Measurements from ENCODE around the gene SCGB3A1.

SCGB3A1 gene

DNA sequence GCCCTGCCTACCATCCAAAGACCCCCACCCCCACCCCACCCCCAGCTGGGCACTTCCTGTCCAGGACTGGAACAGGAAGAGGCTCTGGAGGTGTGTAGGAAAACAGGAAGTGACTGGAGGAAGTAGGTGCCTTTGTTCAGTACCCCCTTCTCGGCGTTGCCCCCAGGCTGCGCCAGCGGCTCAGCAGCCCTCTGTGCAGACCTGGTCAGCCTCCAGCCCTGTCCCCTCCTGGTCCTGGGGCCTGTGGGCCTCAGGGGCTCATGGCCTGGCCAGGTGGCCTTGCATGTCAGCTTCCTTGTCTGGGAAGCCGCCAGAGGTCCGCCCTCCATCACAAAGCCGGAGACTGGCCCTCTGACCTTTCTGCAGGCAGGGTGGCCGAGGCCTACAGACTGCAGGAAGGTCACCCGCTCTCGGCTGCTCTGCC, 32.1 kb upstream of the SCGB3A1 start:
- H3K4me1 ChIP-seq (ENCODE audit: low read depth, poor library complexity, severe bottlenecking) = no peaks in the 10 kb centered on the region
- no peaks in the 10 kb centered on the region for H4K20me1 ChIP-seq (ENCODE audit: insufficient read depth)
- no peaks in the 10 kb centered on the region; the same call in 1 of the 2 replicates for H3K27me3 ChIP-seq (ENCODE audit: insufficient read depth, low read depth)
- no peak for TF ChIP-seq CTCF (conservative IDR thresholded peaks at IDR 0.05; ENCODE audit: low read depth, low read length)
- no peak overlapping the region for H3K4me3 ChIP-seq (IDR thresholded peaks at IDR 0.05; ENCODE audit: insufficient read depth, low read depth, low read length)
- no peak overlapping the region for H3K27ac ChIP-seq
- no peaks in the 10 kb centered on the region for H3K36me3 ChIP-seq (ENCODE audit: insufficient read depth)
- no peak overlapping the region for H3K4me2 ChIP-seq
- no peak overlapping the region for H3K9ac ChIP-seq
- H3K79me2 ChIP-seq (ENCODE audit: insufficient read depth, low read depth) = no peaks in the 10 kb centered on the region
- H2AFZ ChIP-seq (ENCODE audit: low read depth) = no peak overlapping the region

- no peak for TF ChIP-seq CTCF (conservative IDR thresholded peaks at IDR 0.05; ENCODE audit: low read depth, low read length)
- H2AFZ ChIP-seq (ENCODE audit: low read depth) = no peak overlapping the region
- H3K4me1 ChIP-seq (ENCODE audit: low read depth, poor library complexity, severe bottlenecking) = no peaks in the 10 kb centered on the region
Measured at GRCh38 chr5:180622910-180623309, 31.6 kb upstream of the SCGB3A1 start.

GRCh38 chr5:180621311-180621710, 30.0 kb upstream of the SCGB3A1 start:
- no peak overlapping the region for H2AFZ ChIP-seq (ENCODE audit: low read depth)
- no peaks in the 10 kb centered on the region for H3K79me2 ChIP-seq (ENCODE audit: insufficient read depth, low read depth)
- no peaks in the 10 kb centered on the region for H4K20me1 ChIP-seq (ENCODE audit: insufficient read depth)
- H3K36me3 ChIP-seq (ENCODE audit: insufficient read depth) = no peaks in the 10 kb centered on the region
- no peak overlapping the region for H3K4me2 ChIP-seq
- H3K4me1 ChIP-seq (ENCODE audit: low read depth, poor library complexity, severe bottlenecking) = no peaks in the 10 kb centered on the region
- H3K9ac ChIP-seq = no peak overlapping the region
- no peak overlapping the region for H3K27ac ChIP-seq
- H3K4me3 ChIP-seq (IDR thresholded peaks at IDR 0.05; ENCODE audit: insufficient read depth, low read depth, low read length) = no peak overlapping the region
- no peaks in the 10 kb centered on the region; the same call in 1 of the 2 replicates for H3K27me3 ChIP-seq (ENCODE audit: insufficient read depth, low read depth)
- TF ChIP-seq CTCF (conservative IDR thresholded peaks at IDR 0.05; ENCODE audit: low read depth, low read length) = no peak

More at GRCh38 chr5:180622910-180623309, 31.6 kb upstream of the SCGB3A1 start:
- no peak overlapping the region for H3K9ac ChIP-seq
- H4K20me1 ChIP-seq (ENCODE audit: insufficient read depth) = no peaks in the 10 kb centered on the region
- no peak overlapping the region for H3K4me2 ChIP-seq
- no peaks in the 10 kb centered on the region; the same call in 1 of the 2 replicates for H3K27me3 ChIP-seq (ENCODE audit: insufficient read depth, low read depth)
- no peak overlapping the region for H3K27ac ChIP-seq
- H3K36me3 ChIP-seq (ENCODE audit: insufficient read depth) = no peaks in the 10 kb centered on the region
- H3K4me3 ChIP-seq (IDR thresholded peaks at IDR 0.05; ENCODE audit: insufficient read depth, low read depth, low read length) = no peak overlapping the region
- H3K79me2 ChIP-seq (ENCODE audit: insufficient read depth, low read depth) = no peaks in the 10 kb centered on the region

DNA sequence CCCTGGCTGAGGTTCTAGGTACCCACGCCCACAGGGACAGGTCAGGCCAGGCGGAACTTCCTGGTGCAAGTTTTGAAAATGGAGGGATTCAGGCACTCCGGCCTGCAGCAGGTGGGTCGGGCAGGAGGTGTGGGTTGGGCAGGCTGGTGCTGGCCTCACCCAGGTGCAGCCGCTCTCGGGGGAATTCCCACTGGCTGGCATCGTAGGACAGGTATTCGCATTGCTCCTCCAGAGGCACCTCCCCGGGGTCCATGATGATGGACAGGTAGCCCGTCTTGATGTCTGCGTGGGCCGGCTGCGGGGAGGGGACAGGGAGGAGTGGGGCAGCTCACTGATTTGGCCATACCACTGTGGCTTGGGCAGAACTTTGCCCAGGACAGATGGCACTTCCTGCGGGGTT, 28.7 kb upstream of the SCGB3A1 start:
- TF ChIP-seq CTCF (conservative IDR thresholded peaks at IDR 0.05; ENCODE audit: low read depth, low read length) = no peak
- Histone ChIP-seq H2AFZ (ENCODE audit: low read depth) (no peak overlapping the region), H3K4me2 (no peak overlapping the region), H3K4me3 (IDR thresholded peaks at IDR 0.05; ENCODE audit: insufficient read depth, low read depth, low read length) (no peak overlapping the region), H3K9ac (no peak overlapping the region), H3K36me3 (ENCODE audit: insufficient read depth) (no peaks in the 10 kb centered on the region), H3K27ac (no peak overlapping the region), H3K27me3 (ENCODE audit: insufficient read depth, low read depth) (no peaks in the 10 kb centered on the region), H3K4me1 (ENCODE audit: low read depth, poor library complexity, severe bottlenecking) (no peaks in the 10 kb centered on the region), H4K20me1 (ENCODE audit: insufficient read depth) (no peaks in the 10 kb centered on the region), H3K79me2 (ENCODE audit: insufficient read depth, low read depth) (no peaks in the 10 kb centered on the region)

All from KMS-11 (cell line).